Endodermal cell (in vitro differentiated cells): ENCODE data around the gene BORCS6. TPM values are rescaled to one million over a fixed set of nuclear protein-coding genes. Genes with fewer than 3 reads are reported as not detected.

ENCODE experiments used
- DNase-seq: peaks from one replicate; pipeline ENCODE4 v3.0.0-alpha.2; 2017
- H3K27ac ChIP-seq: 2 replicates; pipeline ENCODE4 v1.5.1; 2013; ENCODE audit warnings: mild to moderate bottlenecking, low read depth, low read length, moderate library complexity
- H3K27me3 ChIP-seq: 2 replicates; pipeline ENCODE4 v1.6.1; 2013; ENCODE audit warnings: mild to moderate bottlenecking, low read length, moderate library complexity; ENCODE audit not compliant: insufficient read depth, control insufficient read depth, poor library complexity, severe bottlenecking
- H3K36me3 ChIP-seq: 2 replicates; pipeline ENCODE4 v1.7.0; 2013; ENCODE audit warnings: mild to moderate bottlenecking, low read length, moderate library complexity; ENCODE audit not compliant: control insufficient read depth, insufficient read depth
- H3K4me1 ChIP-seq: one replicate; pipeline ENCODE4 v1.7.0; 2013; ENCODE audit warnings: low read length; ENCODE audit not compliant: control insufficient read depth, insufficient read depth
- H3K4me3 ChIP-seq: 2 replicates; pipeline ENCODE4 v1.5.1; 2013; ENCODE audit warnings: mild to moderate bottlenecking, low read length, moderate library complexity
- H3K9ac ChIP-seq: 2 replicates; pipeline ENCODE4 v1.6.1; 2013; ENCODE audit warnings: mild to moderate bottlenecking, low read length, moderate library complexity; ENCODE audit not compliant: poor library complexity, severe bottlenecking; ENCODE audit errors: extremely low read depth
- H3K9me3 ChIP-seq: 2 replicates; pipeline ENCODE4 v1.6.1; 2013; ENCODE audit warnings: mild to moderate bottlenecking, low read length, moderate library complexity; ENCODE audit not compliant: control insufficient read depth
- H3K27ac Mint-ChIP-seq: 2 replicates; pipeline ENCODE4 v1.8.0; 2020; ENCODE audit warnings: mixed read lengths
- H3K27me3 Mint-ChIP-seq: 2 replicates; pipeline ENCODE4 v1.8.0; 2021; ENCODE audit warnings: mild to moderate bottlenecking, mixed read lengths; ENCODE audit not compliant: insufficient read depth
- H3K36me3 Mint-ChIP-seq: 2 replicates; pipeline ENCODE4 v1.8.0; 2020; ENCODE audit warnings: low read depth, mixed read lengths
- H3K4me1 Mint-ChIP-seq: 2 replicates; pipeline ENCODE4 v1.8.0; 2020; ENCODE audit warnings: mixed read lengths
- H3K4me3 Mint-ChIP-seq: 2 replicates; pipeline ENCODE4 v1.8.0; 2020; ENCODE audit warnings: mild to moderate bottlenecking, moderate library complexity, mixed read lengths
- H3K9me3 Mint-ChIP-seq: 2 replicates; pipeline ENCODE4 v1.8.0; 2020; ENCODE audit warnings: mild to moderate bottlenecking, mixed read lengths
- WGBS, 2 experiments: methylation state at CpG; one replicate each; pipeline versions ENCODE4 v1.1.5 to v1.1.7; 2013; ENCODE audit warnings: missing lambda C conversion rate in 2 of 2, mixed read lengths in 1 of 2; ENCODE audit not compliant: insufficient coverage in 1 of 2, insufficient read length in 1 of 2; 5-methylcytosine and 5-hydroxymethylcytosine counted together
- total RNA-seq, 2 donors: library from RNA; stranded (reverse); fragmentation: NEBNext Ultra II Directional in 1 of 2; extraction: Animal tissue kit (Norgen Biotek cat#: 25700) in 1 of 2; gene quantifications; 2 replicates in 1 of 2; 3 replicates in 1 of 2; pipeline ENCODE4 v1.2.1, GENCODE V29; 2021
- TF ChIP-seq, protein P1 (sequence below): fragments of 200-600 bp; sonication (generic); conservative IDR thresholded peaks from 2 replicates; pipeline ENCODE4 v1.5.0; 2021; ENCODE audit warnings: antibody characterized with exemption, mild to moderate bottlenecking

Gene BORCS6
- total RNA-seq, 2 donors from 2014 or later: 4.1 to 5.5 TPM

DNA sequence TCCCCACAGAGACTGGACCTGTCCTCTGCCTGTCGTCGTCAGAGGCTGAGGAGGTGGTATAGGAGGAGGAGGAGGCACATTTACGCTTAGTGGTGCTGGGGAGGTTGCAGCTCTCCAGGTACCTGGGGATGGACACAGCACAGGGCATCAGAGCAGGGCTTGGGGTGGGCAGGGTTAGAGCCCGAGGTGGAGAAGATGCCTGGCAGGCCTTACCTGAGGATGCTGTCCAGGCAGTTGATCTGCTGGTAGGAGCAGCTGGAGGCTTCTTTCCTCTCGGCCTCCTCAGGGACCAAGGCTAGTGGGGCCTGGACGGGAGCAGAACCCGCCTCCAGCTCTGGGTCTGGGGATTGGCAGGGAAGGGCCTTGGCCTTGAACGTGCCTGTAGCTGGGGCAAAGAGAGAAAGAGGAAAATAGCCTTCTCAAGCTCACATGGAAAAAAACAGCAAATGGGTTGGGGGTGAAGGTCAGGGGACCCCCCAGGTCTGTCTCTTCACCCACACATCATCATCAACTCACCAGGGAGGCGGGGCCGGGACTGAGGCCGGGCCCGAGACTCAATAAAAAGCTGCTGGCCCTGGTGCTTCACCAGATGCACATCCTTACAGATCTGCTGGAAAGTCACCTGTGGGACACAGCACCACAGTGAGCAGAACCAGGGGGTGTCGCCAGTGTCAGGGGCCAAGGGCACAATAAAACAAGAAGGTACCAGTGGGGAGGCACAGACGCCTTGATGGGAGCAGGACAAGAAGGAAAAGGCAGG is 43.4 kb downstream of the BORCS6 start:
- H3K9me3 Mint-ChIP-seq: no peaks in the 10 kb centered on the region
- 92 to 97% methylated on average over 5 to 14 of the region's 14 CpGs for WGBS, 2 experiments
- Histone ChIP-seq H3K36me3 (peaks cover 66% of the 10 kb centered on the region), H3K4me3 (no peak overlapping the region), H3K9me3 (no peaks in the 10 kb centered on the region), H3K27me3 (no peaks in the 10 kb centered on the region), H3K4me1 (no peaks in the 10 kb centered on the region), H3K27ac (no peak overlapping the region), H3K9ac (no peak overlapping the region)
- DNase-seq: no peak
- TF ChIP-seq, protein P1, sequence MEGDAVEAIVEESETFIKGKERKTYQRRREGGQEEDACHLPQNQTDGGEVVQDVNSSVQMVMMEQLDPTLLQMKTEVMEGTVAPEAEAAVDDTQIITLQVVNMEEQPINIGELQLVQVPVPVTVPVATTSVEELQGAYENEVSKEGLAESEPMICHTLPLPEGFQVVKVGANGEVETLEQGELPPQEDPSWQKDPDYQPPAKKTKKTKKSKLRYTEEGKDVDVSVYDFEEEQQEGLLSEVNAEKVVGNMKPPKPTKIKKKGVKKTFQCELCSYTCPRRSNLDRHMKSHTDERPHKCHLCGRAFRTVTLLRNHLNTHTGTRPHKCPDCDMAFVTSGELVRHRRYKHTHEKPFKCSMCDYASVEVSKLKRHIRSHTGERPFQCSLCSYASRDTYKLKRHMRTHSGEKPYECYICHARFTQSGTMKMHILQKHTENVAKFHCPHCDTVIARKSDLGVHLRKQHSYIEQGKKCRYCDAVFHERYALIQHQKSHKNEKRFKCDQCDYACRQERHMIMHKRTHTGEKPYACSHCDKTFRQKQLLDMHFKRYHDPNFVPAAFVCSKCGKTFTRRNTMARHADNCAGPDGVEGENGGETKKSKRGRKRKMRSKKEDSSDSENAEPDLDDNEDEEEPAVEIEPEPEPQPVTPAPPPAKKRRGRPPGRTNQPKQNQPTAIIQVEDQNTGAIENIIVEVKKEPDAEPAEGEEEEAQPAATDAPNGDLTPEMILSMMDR: no peak
- H3K4me1 Mint-ChIP-seq: peaks cover 2% of the 10 kb centered on the region
- no peaks in the 10 kb centered on the region for H3K27me3 Mint-ChIP-seq
- no peak overlapping the region for H3K4me3 Mint-ChIP-seq
- peak overlapping the region; percentile 21 for H3K27ac Mint-ChIP-seq
- H3K36me3 Mint-ChIP-seq: peaks cover 54% of the 10 kb centered on the region

DNA sequence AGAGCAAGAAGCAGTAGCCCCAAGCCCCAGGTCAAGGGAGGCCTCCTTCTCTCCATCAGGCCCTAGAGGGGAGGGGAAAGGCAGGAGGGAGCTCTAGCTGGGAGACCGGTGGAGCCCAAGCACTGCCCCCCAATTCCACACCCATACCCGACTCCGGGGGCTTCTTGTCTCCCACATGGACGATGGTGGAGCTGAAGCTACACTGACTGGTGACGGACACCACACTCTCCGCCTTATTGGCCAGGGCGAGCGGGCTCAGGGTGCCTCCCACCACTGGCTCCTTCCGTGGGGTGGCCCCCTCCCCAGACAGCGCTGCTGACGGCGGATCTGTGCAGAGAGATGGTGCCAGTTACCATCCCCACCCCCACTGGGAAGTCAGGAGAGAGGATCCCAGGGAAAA is 44.2 kb downstream of the BORCS6 start:
- H3K4me1 ChIP-seq: no peaks in the 10 kb centered on the region
- Mint-ChIP-seq H3K4me1 (no peaks in the 10 kb centered on the region), H3K27ac (no peak overlapping the region), H3K27me3 (no peaks in the 10 kb centered on the region), H3K4me3 (no peak overlapping the region), H3K9me3 (no peaks in the 10 kb centered on the region), H3K36me3 (peaks cover 61% of the 10 kb centered on the region)
- no peak overlapping the region for H3K9ac ChIP-seq
- H3K9me3 ChIP-seq: no peaks in the 10 kb centered on the region
- H3K4me3 ChIP-seq: no peak overlapping the region
- no peak overlapping the region for H3K27ac ChIP-seq
- DNase-seq: no peak
- H3K27me3 ChIP-seq: no peaks in the 10 kb centered on the region
- TF ChIP-seq, protein P1: no peak
- H3K36me3 ChIP-seq: peaks cover 67% of the 10 kb centered on the region
- 91% methylated on average over 4 to 11 of the region's 12 CpGs for WGBS, 2 experiments

DNA sequence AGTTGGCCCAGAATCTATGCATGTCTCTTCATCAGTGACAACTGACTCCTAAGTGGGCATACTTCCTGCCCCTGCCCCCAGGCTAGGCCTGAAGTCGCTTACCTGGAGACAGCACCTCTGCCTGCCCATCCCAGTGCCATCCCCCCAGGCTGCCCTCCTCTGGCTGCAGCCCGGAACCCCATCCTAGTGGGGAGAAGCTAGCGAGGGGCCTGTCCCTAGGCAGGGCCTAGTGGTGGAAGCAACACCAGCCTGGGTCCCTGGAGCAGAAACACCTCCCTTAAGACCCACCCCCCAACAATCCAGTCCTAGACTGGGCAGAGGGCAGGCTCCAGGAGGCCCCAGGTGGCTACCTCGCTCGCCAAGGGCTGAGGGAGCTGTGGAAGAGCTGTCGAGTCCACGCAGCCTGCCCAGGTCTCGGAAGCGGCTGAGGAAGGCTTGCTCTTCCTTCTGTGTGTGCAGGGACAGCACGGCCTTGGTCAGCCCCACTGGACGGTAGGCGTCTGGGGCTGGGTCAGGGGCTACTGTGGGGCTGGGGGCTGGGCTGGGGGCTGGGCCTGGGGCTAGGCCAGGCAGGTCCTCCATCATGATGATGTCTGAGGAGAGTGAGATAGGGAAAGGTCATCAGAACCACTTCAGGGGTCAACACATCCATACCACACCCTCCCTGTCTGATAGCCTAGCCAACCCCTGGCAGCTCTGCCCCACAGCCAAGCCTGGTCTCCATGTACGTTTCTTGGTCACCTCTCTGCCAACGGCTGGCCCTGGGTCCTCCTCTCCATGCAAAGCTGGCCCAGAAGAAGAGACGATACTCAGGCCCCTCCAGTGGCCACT is 45.4 kb downstream of the BORCS6 start:
- H3K4me3 ChIP-seq: no peak overlapping the region
- H3K27ac ChIP-seq: no peak overlapping the region
- no peaks in the 10 kb centered on the region for H3K4me1 Mint-ChIP-seq
- no peaks in the 10 kb centered on the region for H3K27me3 Mint-ChIP-seq
- H3K9me3 ChIP-seq: no peaks in the 10 kb centered on the region
- 93 to 100% methylated on average over 3 to 15 of the region's 15 CpGs for WGBS, 2 experiments
- H3K27me3 ChIP-seq: no peaks in the 10 kb centered on the region
- H3K36me3 Mint-ChIP-seq: peaks cover 69% of the 10 kb centered on the region
- H3K9ac ChIP-seq: no peak overlapping the region
- H3K9me3 Mint-ChIP-seq: no peaks in the 10 kb centered on the region
- H3K36me3 ChIP-seq: peaks cover 69% of the 10 kb centered on the region
- no peak overlapping the region for H3K27ac Mint-ChIP-seq
- peak; percentile 45 for DNase-seq
- H3K4me3 Mint-ChIP-seq: no peak overlapping the region
- H3K4me1 ChIP-seq: no peaks in the 10 kb centered on the region
- TF ChIP-seq, protein P1: no peak
